ENCODE data around the gene OBSCN. TPM values are rescaled to one million over a fixed set of nuclear protein-coding genes. Genes with fewer than 3 reads are reported as not detected.

The OBSCN gene
- total RNA-seq, 1 donor from 2014 or later = 22.3 TPM

- Mint-ChIP-seq H3K9me3 (peaks cover 10% of the 10 kb centered on the region), H3K27ac (no peak overlapping the region), H3K4me3 (no peak overlapping the region), H3K27me3 (no peaks in the 10 kb centered on the region), H3K36me3 (ENCODE audit: low read depth) (peaks cover 7% of the 10 kb centered on the region), H3K4me1 (peaks cover 3% of the 10 kb centered on the region)
- DNase-seq = no peak
- intact Hi-C loops (cut with micrococcal nuclease) = no loop called here
These were observed 133.0 kb downstream of the OBSCN start for GRCh38 chr1:228340686-228341449.

DNA sequence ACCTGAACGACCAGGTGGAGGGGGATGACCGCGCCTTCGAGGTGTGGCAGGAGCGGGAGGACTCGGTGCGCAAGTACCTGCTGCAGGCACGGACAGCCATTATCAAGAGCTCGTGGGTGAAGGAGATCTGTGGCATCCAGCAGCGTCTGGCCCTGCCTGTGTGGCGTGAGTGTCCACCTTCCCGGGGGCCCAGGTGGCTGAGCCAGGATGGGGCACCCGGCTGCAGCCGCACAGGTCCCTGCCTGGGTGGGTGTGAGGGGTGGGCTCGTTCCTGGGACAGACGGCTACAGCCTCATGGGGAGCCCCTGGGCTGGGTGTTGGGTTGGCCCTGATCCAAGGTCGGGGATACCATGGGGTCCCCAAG, 133.6 kb downstream of the OBSCN start:
- Mint-ChIP-seq H3K9me3 (peaks cover 10% of the 10 kb centered on the region), H3K27ac (no peak overlapping the region), H3K4me3 (no peak overlapping the region), H3K36me3 (ENCODE audit: low read depth) (peaks cover 7% of the 10 kb centered on the region), H3K27me3 (no peaks in the 10 kb centered on the region), H3K4me1 (peaks cover 3% of the 10 kb centered on the region)
- DNase-seq = no peak
- intact Hi-C loops (cut with micrococcal nuclease) = no loop called here

- Mint-ChIP-seq H3K27me3 (no peaks in the 10 kb centered on the region), H3K9me3 (peaks cover 10% of the 10 kb centered on the region), H3K4me3 (no peak overlapping the region), H3K4me1 (peaks cover 3% of the 10 kb centered on the region), H3K27ac (no peak overlapping the region), H3K36me3 (ENCODE audit: low read depth) (peaks cover 7% of the 10 kb centered on the region)
- DNase-seq = no peak
- intact Hi-C loops (cut with micrococcal nuclease) = no loop called here
These were observed 134.2 kb downstream of the OBSCN start for GRCh38 chr1:228341814-228342626.

DNA sequence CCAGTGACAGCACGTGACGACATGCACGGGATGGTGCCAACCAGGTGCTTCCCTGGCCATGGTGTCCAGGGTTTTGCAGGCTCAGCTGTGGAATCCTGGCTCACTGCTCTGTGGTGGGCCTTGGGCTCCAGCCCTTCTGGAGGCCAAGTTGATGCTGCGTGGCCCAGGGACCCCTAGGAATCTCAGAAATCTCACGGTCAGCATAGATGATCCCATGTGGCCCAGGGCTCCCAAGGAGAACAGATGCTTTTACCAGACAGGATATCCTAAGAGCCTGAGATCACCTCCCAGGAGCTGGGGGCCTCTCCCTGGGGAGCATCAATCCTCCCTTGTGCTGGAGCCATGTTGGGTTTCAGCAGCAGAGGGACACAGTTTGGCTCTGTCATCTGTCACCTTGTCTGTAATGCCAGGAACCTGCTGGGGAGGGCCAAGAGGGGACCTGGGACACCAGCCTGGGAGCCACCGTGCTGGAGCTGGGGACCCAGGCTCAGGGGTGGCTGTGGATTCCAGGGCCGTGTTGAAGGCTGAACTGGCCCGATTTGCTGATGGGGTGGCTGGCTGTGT, 134.9 kb downstream of the OBSCN start:
- Mint-ChIP-seq H3K9me3 (peaks cover 10% of the 10 kb centered on the region), H3K4me3 (no peak overlapping the region), H3K27ac (no peak overlapping the region), H3K36me3 (ENCODE audit: low read depth) (peaks cover 7% of the 10 kb centered on the region), H3K4me1 (peaks cover 3% of the 10 kb centered on the region), H3K27me3 (no peaks in the 10 kb centered on the region)
- no peak for DNase-seq
- intact Hi-C loops (cut with micrococcal nuclease) = no loop called here

GRCh38 chr1:228343191-228343661, 135.4 kb downstream of the OBSCN start:
- Mint-ChIP-seq H3K27ac (no peak overlapping the region), H3K27me3 (no peaks in the 10 kb centered on the region), H3K9me3 (peaks cover 10% of the 10 kb centered on the region), H3K4me3 (no peak overlapping the region), H3K4me1 (peaks cover 3% of the 10 kb centered on the region), H3K36me3 (ENCODE audit: low read depth) (peaks cover 7% of the 10 kb centered on the region)
- intact Hi-C loops (cut with micrococcal nuclease) = no loop called here
- DNase-seq = no peak

DNA sequence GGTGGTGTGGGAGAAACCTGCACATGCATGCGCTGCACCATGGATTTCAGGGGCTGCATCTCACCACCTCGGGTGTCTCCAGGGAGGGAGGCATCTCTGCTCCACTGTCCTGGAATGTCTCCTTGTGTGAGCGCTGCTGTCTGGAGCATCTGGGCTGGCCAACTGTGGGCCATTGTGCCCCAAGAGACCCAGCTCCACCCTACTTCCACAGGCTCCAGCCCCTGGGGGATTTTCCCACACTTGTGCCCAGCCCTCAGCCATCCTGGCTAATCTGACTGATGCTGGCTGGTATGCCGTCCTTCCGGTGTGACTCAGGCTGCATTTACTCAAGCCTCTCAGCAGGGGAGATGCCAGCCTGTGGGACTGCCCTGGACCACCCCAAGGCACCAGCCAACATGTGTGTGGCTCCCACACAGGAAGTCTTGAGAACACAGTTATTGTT, 136.8 kb downstream of the OBSCN start:
- H3K27ac Mint-ChIP-seq = no peak overlapping the region
- H3K36me3 Mint-ChIP-seq (ENCODE audit: low read depth) = peaks cover 7% of the 10 kb centered on the region
- no peak for DNase-seq
- H3K27me3 Mint-ChIP-seq = no peaks in the 10 kb centered on the region
- intact Hi-C loops (cut with micrococcal nuclease) = no loop called here
- peaks cover 10% of the 10 kb centered on the region for H3K9me3 Mint-ChIP-seq
- H3K4me3 Mint-ChIP-seq = no peak overlapping the region
- H3K4me1 Mint-ChIP-seq = no peaks in the 10 kb centered on the region

DNA sequence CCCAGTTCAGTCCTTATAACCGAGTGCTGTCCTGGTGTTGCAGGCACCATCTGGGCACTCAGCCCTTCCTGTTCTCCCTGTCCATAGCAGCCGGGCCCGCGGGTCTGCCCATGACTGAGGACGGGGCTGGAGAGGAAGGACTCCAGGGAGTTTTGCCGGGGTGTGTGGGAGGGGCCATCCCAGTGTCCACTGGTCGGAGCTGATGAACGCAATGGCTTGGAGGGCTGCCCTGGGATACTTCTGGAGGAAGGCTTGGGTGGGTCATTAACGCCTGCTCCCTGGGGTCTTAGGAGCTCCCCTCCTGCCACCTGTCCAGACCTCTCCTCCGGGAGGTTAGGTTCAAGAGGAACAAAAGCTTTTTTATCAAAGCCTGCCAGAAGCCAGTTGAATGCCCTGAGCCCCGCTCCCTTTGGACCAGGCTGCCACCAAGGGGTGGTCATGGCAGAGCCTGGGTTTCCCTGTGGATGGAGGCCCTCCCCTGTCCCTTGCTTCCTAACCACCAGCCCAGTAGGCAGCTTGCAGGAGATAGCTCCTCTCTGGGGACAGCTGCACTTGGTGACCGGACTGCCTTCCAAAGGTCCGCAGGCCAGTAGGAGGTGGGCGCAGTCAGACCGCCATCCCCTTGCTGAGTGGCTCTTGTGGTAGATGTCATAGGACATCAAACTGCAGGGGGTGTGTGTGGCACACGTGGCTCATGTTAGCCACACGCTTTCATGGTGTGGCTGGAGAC, 137.5 kb downstream of the OBSCN start:
- no peak for DNase-seq
- intact Hi-C loops (cut with micrococcal nuclease) = no loop called here
- no peaks in the 10 kb centered on the region for H3K27me3 Mint-ChIP-seq

DNA sequence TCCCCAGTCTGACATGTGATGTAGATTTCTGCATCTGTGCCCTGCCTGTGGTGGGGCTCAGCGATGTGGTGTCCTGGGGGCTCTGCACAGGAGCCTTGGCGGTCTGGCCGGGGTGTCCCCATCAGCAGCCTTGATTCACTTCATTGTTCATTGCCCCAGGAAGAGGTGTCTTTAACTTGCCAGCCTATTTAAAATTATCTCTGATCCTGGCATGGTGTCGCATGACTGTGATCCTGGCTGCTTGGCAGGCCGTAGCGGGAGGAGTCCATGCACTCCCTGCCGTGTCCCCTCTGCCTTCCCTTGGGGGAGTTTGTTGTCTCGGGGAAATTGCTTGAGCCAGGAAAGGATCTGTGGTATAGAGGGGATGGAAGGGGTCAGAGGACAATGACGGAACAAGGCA, 138.9 kb downstream of the OBSCN start:
- H3K4me3 Mint-ChIP-seq = no peak overlapping the region
- H3K9me3 Mint-ChIP-seq = peaks cover 10% of the 10 kb centered on the region
- DNase-seq = no peak
- no peak overlapping the region for H3K27ac Mint-ChIP-seq
- no peaks in the 10 kb centered on the region for H3K4me1 Mint-ChIP-seq
- intact Hi-C loops (cut with micrococcal nuclease) = no loop called here
- peaks cover 7% of the 10 kb centered on the region for H3K36me3 Mint-ChIP-seq (ENCODE audit: low read depth)
- H3K27me3 Mint-ChIP-seq = no peaks in the 10 kb centered on the region

More for the DNA sequence above, 137.5 kb downstream of the OBSCN start:
- H3K36me3 Mint-ChIP-seq (ENCODE audit: low read depth) = peaks cover 7% of the 10 kb centered on the region
- H3K9me3 Mint-ChIP-seq = peaks cover 10% of the 10 kb centered on the region
- H3K27ac Mint-ChIP-seq = no peak overlapping the region
- H3K4me1 Mint-ChIP-seq = no peaks in the 10 kb centered on the region
- H3K4me3 Mint-ChIP-seq = no peak overlapping the region

GRCh38 chr1:228347181-228347580, 139.3 kb downstream of the OBSCN start:
- no peak for DNase-seq
- Mint-ChIP-seq H3K9me3 (peaks cover 10% of the 10 kb centered on the region), H3K27me3 (no peaks in the 10 kb centered on the region), H3K36me3 (ENCODE audit: low read depth) (peaks cover 7% of the 10 kb centered on the region), H3K27ac (no peak overlapping the region), H3K4me1 (no peaks in the 10 kb centered on the region), H3K4me3 (no peak overlapping the region)
- intact Hi-C loops (cut with micrococcal nuclease) = no loop called here

DNA sequence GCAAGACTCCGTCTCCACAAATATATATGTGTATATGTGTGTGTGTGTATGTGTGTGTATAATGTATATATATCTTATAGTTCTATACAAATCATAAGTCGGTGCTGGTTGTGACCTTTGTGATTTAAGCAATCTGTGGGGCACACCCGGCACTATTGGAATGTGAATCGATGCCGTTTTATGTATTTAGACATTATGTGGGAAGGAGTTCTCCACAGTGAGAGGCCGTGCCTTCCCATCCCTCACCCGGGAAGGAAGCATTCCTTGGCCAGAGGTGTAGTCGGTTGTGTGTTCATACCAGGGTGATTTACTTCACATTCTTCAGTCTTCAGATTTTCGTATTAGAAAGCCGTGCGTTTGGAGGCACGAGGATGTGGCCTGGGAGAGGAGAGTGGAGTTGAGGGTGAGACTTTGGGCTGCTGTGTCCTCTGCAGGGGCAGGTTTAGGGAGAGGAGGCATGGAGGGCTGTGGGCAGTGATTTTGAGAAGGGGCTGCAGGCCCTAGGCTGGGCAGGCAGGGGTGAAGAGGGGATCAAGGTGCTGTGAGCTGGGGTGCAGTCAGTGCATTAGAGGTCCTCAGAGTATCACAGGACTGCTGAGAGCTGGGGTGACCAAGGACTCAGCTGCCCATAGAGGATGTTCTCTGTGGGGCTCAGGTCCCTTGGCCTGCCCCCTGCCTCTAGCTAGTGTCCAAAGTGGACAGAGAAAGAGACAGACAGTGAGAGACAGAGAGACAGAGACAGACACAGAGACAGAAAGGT, 141.0 kb downstream of the OBSCN start:
- Mint-ChIP-seq H3K36me3 (ENCODE audit: low read depth) (no peaks in the 10 kb centered on the region), H3K27me3 (no peaks in the 10 kb centered on the region), H3K4me1 (no peaks in the 10 kb centered on the region), H3K9me3 (peaks cover 4% of the 10 kb centered on the region), H3K27ac (no peak overlapping the region), H3K4me3 (no peak overlapping the region)
- DNase-seq = no peak
- intact Hi-C loops (cut with micrococcal nuclease) = no loop called here

DNA sequence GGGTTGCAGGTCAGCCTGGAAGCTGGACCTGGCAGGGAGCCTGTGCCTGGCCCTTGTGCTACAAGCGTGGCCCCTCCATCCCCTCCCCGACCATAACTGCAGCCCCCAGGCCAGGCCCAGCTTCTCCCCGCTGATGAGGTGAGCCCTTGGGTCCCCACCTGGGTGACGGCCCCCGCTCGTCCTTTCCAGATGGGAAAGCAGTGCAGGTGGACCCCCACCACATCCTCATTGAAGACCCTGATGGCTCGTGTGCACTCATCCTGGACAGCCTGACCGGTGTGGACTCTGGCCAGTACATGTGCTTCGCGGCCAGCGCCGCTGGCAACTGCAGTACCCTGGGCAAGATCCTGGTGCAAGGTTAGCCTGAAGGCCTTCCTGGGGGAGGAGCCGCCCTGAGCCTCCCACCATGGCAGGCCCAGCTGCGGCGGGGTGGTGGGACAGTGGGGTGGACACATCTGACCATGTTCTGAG, 141.9 kb downstream of the OBSCN start:
- intact Hi-C loops (cut with micrococcal nuclease) = no loop called here
- no peaks in the 10 kb centered on the region for H3K27me3 Mint-ChIP-seq
- no peak for DNase-seq
- H3K9me3 Mint-ChIP-seq = no peaks in the 10 kb centered on the region
- no peaks in the 10 kb centered on the region for H3K36me3 Mint-ChIP-seq (ENCODE audit: low read depth)
- H3K4me3 Mint-ChIP-seq = no peak overlapping the region
- no peaks in the 10 kb centered on the region for H3K4me1 Mint-ChIP-seq
- H3K27ac Mint-ChIP-seq = no peak overlapping the region

DNA sequence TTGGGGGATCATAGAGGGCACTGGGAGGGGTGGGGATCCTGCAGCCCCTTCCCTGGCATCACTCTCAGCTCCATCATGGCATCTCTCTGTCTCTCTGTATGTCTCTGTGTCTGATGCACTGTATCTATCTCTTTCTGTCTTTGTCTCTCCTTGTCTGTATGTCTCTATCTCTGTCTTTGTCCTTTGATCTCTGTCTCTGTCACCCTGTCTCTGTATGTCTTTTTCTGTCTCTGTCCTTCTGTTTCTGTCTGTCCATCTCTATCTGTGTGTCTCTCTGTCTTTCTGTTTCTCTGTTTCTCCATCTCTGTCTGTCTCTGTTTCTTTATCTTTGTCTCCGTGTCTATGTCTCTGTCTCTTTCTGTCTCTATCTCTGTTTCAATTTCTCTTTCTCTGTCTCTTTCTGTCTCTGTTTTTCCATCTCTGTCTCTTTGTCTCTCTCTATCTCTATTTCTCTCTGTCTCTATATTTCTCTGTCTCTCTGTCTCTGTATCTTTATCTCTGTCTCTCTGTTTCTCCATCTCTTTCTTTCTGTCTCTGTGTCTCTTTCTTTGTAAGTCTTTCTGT, 142.4 kb downstream of the OBSCN start:
- H3K27me3 Mint-ChIP-seq = no peaks in the 10 kb centered on the region
- no peak overlapping the region for H3K4me3 Mint-ChIP-seq
- no peaks in the 10 kb centered on the region for H3K9me3 Mint-ChIP-seq
- no peak for DNase-seq
- H3K4me1 Mint-ChIP-seq = no peaks in the 10 kb centered on the region
- H3K27ac Mint-ChIP-seq = no peak overlapping the region
- intact Hi-C loops (cut with micrococcal nuclease) = no loop called here
- H3K36me3 Mint-ChIP-seq (ENCODE audit: low read depth) = no peaks in the 10 kb centered on the region
